HG02798 (cell line): Measurements from ENCODE around the gene POLR3GL.
"Not testable (repeated sequence)": the region's sequence is repeated elsewhere in the genome, so short reads cannot be mapped to it uniquely, and the experiment has no call there.

Source experiments
- ATAC-seq: cut with Tn5 transposase; IDR thresholded peaks from one replicate; pipeline ENCODE4 v1.9.1; 2021; ENCODE audit warnings: mild to moderate bottlenecking; ENCODE audit not compliant: unreplicated experiment, poor library complexity

Gene POLR3GL, protein sequence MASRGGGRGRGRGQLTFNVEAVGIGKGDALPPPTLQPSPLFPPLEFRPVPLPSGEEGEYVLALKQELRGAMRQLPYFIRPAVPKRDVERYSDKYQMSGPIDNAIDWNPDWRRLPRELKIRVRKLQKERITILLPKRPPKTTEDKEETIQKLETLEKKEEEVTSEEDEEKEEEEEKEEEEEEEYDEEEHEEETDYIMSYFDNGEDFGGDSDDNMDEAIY

DNA sequence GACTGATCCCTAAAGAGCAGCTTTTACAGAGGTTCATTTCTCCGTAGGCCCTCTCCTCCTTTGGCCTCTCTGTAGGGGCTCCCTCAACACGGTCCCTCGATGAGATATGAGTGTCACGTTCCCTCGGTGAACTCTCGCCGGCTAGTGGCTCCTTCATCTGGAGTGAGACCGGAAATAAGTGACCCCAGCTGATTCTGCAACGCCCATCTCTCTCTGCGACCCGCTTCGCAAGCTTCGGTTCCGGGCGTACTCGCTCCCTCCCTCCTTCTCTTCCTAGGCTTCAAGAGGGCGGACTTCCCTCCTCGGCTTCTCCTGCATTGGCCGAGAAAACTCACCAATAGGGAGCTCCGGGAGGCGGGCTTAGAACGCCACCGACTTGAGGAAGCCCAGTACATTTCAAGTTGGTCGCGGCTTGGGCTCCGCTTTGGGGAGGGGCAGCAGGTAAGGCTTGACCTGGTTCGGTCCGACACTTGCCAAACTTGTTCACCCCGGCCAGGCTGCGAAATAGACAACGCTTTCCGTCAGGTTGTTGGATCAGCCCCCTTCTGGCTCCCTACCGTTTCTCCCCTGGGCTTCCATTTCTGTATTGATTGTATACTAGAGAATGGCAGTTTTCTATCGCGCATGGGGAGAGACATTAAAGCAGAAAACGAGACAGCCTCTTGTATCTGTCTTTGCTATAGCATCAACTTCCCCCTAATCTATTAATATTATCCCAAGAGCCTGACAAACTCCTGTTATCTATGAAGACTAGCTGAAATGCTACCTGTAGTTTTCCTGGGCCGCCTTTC, at the start of gene POLR3GL, which contains the start of gene ANKRD34A:
Gene POLR3GL (plus strand): TSS at position 363 of the 791 bp plus-strand sequence. CDS start 10,176 bp downstream, outside the sequence.
Gene ANKRD34A (minus strand): TSS at position 248 of the 791 bp plus-strand sequence. CDS start 2,816 bp downstream, outside the sequence.
- ATAC-seq, result peak; percentile 93

DNA sequence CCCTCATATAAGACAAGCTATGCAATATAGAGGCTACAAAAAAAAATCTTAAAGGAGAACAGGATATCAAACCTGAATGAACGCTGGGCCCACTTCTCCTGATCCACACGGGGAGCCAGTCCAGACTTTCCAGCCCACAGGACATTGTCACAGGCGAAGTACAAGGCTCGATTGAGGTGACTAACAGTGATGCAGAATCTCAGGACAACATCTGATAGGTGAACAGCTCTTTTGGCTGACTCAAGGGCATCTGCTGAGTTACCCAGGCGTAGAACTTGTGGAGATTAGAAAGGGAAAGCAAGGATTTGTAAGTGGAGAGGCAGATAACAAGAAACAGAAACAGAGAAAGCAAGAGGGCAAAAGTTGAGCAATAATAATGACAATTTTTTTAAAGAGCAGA, 47.7 kb upstream of the POLR3GL start:
- ATAC-seq, result no peak

DNA sequence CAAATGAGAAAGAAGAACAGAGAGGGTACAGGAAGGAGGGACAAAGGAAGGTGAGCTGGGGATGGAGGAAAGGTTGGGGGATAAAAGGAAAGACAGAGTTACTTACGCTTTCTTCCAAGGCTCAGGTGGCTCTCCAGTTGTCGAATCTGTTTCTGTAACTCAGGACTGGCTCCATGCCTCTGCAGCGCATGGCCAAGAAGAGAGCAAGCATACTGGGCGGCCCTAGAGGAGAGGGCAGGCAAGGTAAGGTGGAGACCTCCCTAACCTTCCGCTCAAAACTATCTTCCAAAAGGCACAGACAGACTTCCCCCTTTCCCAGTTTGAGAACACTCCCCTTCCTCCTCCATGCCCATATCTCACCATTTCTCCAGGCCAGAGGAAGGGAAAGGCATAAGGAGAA, 46.9 kb upstream of the POLR3GL start:
- no peak for ATAC-seq

DNA sequence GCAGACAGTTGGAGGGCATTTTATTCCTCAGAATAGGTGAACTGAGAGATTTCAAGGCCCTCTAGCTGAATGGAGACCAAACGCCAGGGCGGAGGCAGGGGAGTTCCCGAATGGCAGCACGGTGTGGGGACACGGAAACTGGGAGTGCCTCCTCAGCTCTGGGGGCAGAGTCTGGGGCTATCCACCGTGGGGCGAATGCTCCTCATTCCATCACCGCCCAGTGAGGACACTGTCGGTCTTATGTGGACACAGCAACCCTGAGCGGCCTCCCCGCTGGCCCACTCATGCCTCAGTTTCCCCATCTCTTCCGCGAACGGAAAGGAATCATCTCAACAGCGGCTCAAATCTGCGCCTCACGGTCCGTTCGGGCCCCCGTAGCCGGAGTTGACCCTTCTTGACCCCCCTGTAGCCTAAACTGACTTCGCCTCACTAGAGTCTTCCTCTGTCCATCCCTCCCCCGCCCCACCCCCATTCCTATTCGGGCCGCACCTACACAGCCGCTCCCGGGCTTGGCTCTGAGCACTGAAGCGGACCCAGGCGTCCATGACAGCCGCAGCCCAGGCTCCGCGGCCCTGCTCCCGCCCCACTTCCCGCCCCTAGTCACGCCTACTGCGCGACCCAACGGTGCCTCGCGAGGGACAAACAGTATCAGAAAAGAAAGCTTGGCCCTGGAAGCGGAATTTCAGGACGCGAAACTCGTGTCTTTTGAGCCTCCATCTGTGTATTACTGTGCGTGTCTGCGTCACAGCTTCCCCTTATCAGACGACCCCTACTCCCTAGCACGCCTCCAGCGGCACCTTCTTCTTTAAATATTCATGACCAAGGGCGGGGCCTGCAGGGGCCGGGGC, 46.1 kb upstream of the POLR3GL start, which contains the start of gene PEX11B:
Gene PEX11B (minus strand): TSS at position 574 of the 848 bp plus-strand sequence. CDS start 29 bp downstream, at position 545.
- ATAC-seq, result peak; percentile 89

DNA sequence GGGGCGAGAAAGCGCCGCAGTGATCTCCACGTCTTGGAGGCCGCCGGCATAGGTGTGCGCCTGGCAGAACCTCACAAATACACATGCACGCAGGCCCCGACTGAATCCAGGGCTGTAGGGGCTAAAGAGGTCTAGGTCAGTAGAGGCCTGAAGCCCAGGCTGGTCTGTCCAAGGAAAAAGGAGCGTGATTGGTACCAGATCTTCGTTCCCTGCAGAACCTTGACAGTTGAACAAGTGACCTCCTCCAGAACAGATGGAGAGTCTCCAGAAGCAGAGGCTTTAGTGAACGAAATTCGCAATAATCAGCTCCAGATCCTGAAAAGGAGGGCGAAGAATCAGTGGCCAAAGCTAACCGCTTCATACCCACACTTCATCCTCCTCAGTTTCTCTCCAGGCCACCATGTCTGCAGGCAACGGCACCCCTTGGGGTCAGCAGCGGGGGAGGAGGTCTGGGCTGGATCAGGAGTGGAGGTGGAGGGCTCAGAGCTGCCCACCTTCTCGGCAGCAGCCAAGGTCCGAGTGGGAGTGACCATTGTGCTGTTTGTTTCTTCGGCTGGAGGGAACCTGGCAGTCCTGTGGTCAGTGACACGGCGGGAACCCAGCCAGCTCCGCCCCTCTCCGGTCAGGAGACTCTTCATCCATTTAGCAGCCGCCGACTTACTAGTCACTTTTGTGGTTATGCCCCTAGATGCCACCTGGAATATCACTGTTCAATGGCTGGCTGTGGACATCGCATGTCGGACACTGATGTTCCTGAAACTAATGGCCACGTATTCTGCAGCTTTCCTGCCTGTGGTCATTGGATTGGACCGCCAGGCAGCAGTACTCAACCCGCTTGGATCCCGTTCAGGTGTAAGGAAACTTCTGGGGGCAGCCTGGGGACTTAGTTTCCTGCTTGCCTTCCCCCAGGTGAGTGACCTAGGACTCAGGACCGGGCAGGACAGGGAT, 45.2 kb upstream of the POLR3GL start:
- no peak for ATAC-seq

DNA sequence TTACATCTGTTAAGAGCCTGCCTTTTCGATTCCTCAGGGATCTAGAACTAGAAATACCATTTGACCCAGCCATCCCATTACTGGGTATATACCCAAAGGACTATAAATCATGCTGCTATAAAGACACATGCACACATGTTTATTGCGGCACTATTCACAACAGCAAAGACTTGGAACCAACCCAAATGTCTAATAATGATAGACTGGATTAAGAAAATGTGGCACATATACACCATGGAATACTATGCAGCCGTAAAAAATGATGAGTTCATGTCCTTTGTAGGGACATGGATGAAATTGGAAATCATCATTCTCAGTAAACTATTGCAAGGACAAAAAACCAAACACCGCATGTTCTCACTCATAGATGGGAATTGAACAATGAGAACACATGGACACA, 44.2 kb upstream of the POLR3GL start:
- not testable (repeated sequence) for ATAC-seq

DNA sequence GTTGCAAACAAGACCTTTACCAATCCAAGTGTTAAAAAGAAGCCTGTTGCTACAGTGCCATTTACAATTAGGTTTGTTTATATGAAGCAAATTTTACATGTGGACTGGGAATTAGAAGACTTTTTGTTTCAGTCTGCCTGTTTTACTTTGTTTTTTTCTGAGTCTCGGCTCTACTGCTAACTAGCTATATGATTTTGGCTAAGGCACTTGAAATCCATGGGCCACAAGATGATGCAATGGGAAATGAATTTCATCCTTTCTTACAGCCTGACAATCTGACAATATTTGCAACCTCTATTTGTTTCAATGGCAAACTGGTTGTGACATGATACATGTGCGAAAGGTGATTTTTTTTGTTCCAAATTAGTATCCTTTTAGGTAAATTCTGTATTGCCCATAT, 42.2 kb upstream of the POLR3GL start:
- no peak for ATAC-seq

DNA sequence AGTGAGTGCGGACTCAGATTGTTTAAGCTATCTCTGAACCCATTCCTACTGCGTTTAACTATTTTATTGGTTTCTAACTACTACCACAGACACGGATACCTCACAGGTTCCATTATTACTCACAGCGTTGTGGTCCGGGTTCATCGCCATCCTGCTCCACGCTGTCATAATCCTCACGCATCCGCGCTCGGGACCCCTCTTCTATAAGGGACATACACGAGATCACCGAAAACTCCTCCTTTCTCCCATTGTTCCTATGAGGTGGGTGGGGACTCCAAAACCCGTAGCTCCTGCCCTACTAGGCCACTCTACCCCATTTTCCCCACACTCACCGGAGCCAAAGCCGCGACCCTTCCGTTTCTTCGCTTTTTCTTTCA, 37.8 kb upstream of the POLR3GL start:
- no peak for ATAC-seq

DNA sequence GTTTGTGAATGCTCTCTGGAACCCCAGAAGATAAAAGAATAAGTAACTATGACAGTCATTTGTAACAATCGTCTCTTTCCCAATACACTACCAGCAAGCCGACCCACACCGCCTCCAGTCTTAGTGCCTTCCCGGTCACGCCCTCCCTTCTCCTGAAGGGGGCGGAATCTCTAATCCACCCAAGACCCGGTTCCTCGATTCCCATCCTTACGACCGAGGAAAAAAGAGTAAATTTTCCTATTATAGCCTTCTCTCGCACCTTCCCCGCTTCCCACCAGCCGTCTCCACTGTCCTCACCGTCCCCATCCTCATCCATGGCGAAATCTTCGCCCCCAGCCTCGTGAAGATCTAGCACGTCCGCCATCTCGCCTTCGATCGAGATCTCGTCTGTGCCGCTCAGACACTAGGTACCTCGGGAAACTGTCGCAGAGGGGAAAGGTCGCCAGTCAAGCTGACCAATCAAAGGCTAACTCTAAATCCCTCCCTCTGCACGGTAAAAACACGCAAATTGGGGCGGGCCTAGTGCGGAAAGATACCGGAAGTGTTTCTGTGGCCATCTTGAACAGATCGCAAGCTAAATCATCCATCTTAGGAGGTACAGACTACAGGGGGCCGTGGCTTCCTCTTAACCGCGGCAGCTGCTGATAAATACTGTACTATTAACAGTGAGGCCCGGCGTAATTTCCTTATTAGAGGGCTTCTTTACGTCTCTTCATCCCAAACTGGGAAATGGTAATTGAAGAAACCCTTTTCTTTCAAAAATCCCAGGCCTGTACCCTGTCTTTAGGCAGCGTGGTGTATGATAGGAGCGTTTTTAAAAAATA, 37.2 kb upstream of the POLR3GL start, which contains the start of gene RBM8A:
Gene RBM8A (minus strand): TSS at position 422 of the 824 bp plus-strand sequence. CDS start 58 bp downstream, at position 364.
- peak; percentile 98 for ATAC-seq

DNA sequence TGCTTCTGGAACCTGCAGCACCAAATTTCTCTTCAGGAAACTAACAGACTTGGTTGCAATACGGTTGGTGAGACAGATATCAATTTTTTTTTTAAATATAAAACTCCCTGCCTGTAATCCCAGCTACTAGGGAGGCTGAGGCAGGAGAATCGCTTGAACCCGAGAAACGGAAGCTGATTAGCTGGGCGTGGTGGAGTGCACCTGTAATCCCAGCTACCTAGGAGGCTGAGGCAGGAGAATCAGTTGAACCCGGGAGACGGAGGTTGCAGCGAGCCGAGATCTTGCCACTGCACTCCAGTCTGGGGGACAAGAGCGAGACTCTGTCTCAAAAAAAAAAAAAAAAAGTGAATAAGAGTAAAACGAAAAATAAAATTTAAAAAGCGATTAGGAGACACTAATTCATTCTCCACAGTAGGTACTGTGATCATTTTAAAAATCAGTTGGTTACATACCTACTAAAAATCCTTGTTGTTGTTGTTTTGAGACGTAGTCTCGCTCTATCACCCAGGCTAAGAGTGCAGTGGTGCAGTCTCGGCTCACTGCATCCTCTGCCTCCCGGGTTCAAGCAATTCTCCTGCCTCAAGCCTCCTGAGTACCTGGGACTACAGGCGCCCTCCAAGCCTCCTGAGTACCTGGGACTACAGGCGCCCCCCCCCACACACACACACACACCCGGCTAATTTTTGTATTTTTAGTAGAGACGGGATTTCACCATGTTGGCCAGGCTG, 36.4 kb upstream of the POLR3GL start:
- no peak for ATAC-seq

DNA sequence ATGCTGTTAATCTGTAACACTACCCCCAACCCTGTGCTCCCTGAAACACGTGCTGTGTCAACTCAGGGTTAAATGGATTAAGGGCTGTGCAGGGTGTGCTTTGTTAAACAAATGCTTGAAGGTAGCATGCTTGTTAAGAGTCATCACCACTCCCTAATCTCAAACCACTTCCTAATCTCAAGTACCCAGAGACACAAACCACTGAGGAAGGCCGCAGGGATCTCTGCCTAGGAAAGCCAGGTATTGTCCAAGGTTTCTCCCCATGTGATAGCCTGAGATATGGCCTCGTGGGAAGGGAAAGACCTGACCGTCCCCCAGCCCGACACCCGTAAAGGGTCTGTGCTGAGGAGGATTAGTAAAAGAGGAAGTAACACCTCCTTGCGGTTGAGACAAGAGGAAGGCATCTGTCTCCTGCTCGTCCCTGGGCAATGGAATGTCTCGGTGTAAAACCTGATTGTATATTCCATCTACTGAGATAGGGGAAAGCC, 31.9 kb upstream of the POLR3GL start:
- ATAC-seq, result not testable (repeated sequence)

DNA sequence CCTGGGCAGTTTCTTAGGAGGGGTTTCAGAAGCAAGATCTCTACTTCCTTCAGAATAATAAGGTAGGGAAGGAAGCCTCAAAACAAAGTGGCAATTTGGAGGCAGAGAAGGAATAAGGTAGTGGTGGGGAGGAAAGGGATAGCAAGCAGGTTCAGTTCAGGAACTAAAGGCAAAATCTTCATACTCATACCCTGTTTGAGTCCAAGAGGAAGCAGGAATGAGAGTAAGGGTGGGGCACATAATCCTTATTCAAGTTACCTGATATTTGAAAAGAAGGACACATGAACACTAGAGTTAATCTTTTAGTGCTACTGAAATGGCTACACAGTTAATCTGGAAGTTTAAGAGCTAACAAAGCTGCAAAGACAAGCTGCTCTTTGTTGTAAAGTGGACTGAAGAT, 28.8 kb upstream of the POLR3GL start:
- no peak for ATAC-seq

DNA sequence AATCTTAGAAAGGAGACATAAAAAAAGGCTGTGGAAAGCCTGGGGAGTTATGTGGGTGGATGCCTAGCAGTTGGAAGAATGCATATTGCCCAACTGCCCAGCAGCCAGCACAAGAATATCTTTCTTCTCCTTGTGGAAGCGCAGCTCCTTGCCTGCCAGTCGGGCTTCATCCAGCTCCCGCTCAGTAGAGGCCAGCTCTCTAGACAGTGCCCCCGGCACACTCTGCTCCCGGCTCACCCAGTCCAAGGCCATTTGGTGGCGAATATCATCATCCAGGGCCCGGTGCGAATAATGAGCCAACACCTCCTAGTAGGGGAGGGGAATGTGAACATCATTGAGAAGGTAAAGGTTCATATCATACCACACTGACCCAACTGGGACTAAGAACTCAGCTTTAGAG, 28.2 kb upstream of the POLR3GL start:
- no peak for ATAC-seq

DNA sequence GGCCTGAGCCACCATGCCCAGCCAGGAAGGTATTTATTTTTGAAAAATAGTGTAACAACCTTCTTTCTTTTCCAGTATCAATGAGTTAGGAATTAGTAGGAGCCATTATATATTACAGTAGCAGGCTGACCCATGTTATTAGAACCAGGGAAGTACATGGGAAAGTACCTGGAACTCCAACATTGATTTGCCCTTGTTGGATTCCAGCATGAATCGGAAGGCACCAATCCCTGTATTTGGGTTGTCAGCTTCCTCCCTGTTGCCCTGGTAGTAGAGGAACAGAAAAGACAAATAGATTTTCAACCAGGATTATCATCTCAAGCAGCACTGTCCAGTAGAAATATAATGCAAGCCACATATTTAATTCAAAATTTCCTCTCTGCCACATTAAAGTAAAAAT, 27.1 kb upstream of the POLR3GL start:
- no peak for ATAC-seq

DNA sequence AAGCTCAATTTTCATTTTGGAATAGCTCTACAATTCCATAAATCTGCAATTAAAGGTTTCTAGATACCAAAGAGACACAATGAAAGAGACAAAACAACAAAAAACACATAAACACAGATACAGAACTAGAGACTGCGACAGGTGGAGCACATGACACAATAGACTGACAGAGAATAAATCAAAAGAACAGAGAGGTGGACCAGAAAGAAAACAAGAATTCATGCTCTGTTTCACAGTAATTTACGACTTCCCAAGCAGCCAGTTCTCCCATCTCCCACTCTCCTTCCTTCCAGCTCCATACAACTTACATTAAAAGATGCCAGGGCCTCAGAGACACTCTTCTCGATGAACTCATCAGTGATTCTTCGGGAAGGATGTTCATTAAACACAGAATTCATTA, 22.1 kb upstream of the POLR3GL start:
- no peak for ATAC-seq

DNA sequence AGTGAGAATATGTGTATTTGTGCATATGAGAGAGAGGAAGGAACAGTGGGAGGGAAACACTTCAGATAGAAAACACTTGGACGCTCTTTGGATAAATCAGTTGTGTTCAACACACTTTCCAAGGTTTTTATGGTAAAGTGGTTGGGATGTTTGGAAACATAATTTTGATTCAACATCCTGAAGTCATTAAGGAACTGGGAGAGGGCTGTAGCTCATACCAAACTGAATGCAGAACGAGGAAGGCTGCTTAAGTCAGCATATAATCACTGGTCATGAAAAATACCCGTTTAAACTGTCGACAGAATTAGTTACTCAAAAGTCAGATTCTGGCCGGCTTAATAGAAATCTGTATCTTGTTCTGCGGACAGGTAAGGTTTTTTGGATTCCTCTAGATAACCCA, 21.6 kb upstream of the POLR3GL start:
- no peak for ATAC-seq

DNA sequence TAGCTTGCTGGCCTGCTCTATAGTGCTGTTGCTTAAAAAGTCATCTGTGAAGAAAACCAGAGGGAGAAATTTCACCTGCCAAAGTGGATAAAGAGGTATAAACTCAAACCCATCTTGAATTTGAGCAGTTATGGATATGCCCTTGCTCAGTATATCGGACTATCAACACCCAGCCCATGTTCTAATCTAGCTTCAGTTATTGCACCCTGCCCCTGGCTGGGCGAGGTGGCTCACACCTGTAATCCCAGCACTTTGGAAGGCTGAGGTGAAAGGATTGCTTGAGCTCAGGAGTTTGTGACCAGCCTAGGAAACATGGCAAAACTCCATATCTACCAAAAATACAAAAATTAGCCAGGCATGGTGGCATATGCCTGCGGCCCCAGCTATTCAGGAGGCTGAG, 20.0 kb upstream of the POLR3GL start:
- ATAC-seq, result no peak

DNA sequence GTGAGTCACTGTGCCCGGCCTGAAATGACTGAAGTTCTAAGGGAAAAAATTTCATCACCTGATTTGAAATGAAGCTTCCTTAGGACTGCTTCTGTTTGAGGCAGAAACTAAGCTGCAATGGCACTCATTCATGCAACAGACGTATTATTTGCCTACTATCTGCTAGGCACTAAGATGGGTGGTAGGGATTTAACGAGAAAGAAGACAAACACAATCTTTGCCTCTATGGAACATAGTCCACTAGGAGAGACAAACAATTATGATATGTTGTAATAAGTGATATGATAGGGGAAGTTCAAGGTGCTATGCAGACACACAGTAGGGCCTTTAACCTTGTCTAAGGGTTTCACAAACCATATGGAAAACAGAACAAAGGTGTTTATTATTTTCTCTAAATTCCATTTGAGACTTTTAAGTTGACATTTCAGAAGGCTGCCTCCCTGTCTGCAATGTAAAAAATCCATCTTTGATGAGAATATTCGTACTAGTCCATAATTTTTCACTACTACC, 18.0 kb upstream of the POLR3GL start:
- no peak for ATAC-seq
